ENCODE results near the gene GALM.
A peak's percentile ranks its signal among the peaks of the same experiment; 100 is the strongest.
"Not testable (repeated sequence)": the region's sequence is repeated elsewhere in the genome, so short reads cannot be mapped to it uniquely, and the experiment has no call there.

The GALM gene

GRCh38 chr2:38636069-38636468 is 29.8 kb upstream of the GALM start:
- Histone ChIP-seq H3K4me1 (ENCODE audit: insufficient read depth, poor library complexity, severe bottlenecking) (no peaks in the 10 kb centered on the region), H3K27me3 (ENCODE audit: insufficient read depth, poor library complexity, severe bottlenecking) (no peaks in the 10 kb centered on the region), H3K9me3 (ENCODE audit: severe bottlenecking) (no peaks in the 10 kb centered on the region), H3K27ac (ENCODE audit: poor library complexity, severe bottlenecking) (no peak overlapping the region), H3K4me3 (ENCODE audit: severe bottlenecking) (no peak overlapping the region), H3K36me3 (ENCODE audit: low read depth) (no peaks in the 10 kb centered on the region)
- ATAC-seq (ENCODE audit: low read depth): no peak
- TF ChIP-seq, protein P1, sequence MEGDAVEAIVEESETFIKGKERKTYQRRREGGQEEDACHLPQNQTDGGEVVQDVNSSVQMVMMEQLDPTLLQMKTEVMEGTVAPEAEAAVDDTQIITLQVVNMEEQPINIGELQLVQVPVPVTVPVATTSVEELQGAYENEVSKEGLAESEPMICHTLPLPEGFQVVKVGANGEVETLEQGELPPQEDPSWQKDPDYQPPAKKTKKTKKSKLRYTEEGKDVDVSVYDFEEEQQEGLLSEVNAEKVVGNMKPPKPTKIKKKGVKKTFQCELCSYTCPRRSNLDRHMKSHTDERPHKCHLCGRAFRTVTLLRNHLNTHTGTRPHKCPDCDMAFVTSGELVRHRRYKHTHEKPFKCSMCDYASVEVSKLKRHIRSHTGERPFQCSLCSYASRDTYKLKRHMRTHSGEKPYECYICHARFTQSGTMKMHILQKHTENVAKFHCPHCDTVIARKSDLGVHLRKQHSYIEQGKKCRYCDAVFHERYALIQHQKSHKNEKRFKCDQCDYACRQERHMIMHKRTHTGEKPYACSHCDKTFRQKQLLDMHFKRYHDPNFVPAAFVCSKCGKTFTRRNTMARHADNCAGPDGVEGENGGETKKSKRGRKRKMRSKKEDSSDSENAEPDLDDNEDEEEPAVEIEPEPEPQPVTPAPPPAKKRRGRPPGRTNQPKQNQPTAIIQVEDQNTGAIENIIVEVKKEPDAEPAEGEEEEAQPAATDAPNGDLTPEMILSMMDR (IDR thresholded peaks at IDR 0.05; ENCODE audit: poor library complexity, severe bottlenecking): no peak
- no peak for DNase-seq (ENCODE audit: low spot score)

DNA sequence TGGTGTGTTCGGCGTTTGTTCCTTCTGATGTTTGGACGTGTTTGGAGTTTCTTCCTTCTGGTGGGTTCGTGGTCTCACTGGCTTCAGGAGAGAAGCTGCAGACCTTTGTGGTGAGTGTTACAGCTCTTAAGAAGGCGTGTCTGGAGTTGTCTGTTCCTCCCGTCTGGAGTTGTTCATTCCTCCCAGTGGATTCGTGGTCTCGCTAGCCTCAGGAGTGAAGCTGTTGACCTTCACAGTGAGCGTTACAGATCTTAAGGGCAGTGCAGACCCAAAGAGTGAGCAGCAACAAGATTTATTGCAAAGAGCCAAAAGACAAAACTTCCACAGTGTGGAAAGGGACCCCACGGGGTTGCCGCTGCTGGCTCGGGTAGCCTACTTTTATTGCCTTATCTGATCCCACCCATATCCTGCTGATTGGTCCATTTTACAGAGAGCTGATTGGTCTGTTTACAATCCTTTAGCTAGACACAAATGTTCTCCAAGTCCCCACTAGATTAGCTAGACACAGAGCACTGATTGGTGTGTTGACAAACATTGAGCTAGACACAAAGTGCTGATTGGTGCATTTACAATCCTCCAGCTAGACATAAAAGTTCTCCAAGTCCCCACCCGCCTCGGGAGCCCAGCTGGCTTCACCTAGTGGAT is 23.4 kb upstream of the GALM start:
- ATAC-seq (ENCODE audit: low read depth); DNase-seq (ENCODE audit: low spot score); H3K4me3 ChIP-seq (ENCODE audit: severe bottlenecking); H3K27me3 ChIP-seq (ENCODE audit: insufficient read depth, poor library complexity, severe bottlenecking); H3K27ac ChIP-seq (ENCODE audit: poor library complexity, severe bottlenecking); H3K9me3 ChIP-seq (ENCODE audit: severe bottlenecking); H3K4me1 ChIP-seq (ENCODE audit: insufficient read depth, poor library complexity, severe bottlenecking); H3K36me3 ChIP-seq (ENCODE audit: low read depth): not testable (repeated sequence)

DNA sequence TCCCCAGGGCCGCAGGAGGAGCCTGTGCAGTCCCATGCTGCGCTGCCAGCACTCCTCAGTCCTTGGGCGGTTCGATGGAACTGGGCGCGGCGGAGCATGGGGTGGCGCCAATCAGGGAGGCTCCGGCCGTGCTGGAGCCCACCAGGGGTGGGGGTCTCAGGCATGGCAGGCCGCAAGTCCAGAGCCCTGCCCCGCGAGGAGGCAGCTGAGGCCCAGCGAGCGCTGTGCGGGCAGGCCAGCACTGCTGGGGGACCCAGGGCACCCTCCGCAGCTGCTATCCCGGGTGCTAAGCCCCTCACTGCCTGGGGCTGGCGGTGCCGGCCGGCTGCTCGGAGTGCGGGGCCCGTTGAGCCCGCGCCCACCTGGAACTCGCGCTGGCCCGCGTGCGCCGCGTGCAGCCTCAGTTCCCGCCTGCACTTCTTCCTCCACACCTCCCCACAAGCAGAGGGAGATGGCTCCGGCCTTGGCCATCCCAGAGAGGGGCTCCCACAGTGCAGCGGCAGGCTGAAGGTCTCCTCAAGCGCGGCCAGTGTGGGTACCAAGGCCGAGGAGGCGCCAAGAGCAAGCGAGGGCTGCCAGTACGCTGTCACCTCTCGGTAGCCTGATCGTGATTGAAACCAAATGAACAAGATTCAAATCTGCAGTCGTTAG is 22.8 kb upstream of the GALM start:
- Histone ChIP-seq H3K27me3 (ENCODE audit: insufficient read depth, poor library complexity, severe bottlenecking) (no peaks in the 10 kb centered on the region), H3K4me1 (ENCODE audit: insufficient read depth, poor library complexity, severe bottlenecking) (no peaks in the 10 kb centered on the region), H3K9me3 (ENCODE audit: severe bottlenecking) (no peaks in the 10 kb centered on the region), H3K4me3 (ENCODE audit: severe bottlenecking) (no peak overlapping the region), H3K36me3 (ENCODE audit: low read depth) (no peaks in the 10 kb centered on the region), H3K27ac (ENCODE audit: poor library complexity, severe bottlenecking) (no peak overlapping the region)
- ATAC-seq (ENCODE audit: low read depth) (no peak), DNase-seq (ENCODE audit: low spot score) (no peak)
- TF ChIP-seq, protein P1 (IDR thresholded peaks at IDR 0.05; ENCODE audit: poor library complexity, severe bottlenecking): no peak

DNA sequence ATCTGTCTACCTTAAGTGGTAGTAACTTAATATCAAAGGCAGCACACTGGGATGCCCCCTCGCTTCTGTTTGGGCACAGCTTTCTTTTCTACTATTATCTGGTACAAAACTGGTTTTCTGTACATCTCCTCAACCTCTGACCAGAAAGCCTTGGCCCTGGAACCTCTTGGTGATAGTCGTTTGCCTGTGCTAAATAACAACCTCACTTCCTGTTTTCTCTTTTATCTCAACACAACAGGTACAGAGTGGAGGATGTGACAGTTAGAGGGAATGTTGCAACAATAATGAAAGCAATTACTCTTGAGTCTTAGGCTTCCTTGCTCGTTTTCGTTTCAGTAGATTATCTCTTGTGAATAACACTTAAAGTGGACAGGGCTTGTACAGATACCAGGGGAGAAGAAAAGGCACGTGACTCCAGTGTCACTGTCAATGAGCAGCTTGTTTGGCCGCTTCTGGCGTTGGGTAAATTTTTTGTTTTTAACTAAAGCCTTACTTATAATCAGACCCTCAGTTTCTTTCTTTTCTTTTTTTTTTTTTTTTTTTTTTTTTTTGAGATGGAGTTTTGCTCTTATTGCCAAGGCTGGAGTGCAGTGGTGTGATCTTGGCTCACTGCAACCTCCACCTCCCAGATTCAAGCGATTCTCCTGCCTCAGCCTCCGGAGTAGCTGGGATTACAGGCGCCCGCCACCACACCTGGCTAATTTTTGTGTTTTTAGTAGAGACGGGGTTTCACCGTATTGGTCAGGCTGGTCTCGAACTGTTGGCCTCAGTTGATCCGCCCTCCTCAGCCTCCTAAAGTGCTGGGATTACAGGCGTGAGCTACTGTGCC is 22.0 kb upstream of the GALM start:
- H3K9me3 ChIP-seq (ENCODE audit: severe bottlenecking); H3K36me3 ChIP-seq (ENCODE audit: low read depth); H3K4me1 ChIP-seq (ENCODE audit: insufficient read depth, poor library complexity, severe bottlenecking); H3K27me3 ChIP-seq (ENCODE audit: insufficient read depth, poor library complexity, severe bottlenecking); ATAC-seq (ENCODE audit: low read depth); DNase-seq (ENCODE audit: low spot score); H3K27ac ChIP-seq (ENCODE audit: poor library complexity, severe bottlenecking); H3K4me3 ChIP-seq (ENCODE audit: severe bottlenecking): not testable (repeated sequence)

- H3K27me3 ChIP-seq (ENCODE audit: insufficient read depth, poor library complexity, severe bottlenecking): no peaks in the 10 kb centered on the region
- TF ChIP-seq, protein P1 (IDR thresholded peaks at IDR 0.05; ENCODE audit: poor library complexity, severe bottlenecking): no peak
- DNase-seq (ENCODE audit: low spot score) (no peak), ATAC-seq (ENCODE audit: low read depth) (peak; percentile 70; the same call in 2 of the 3 replicates)
- no peak overlapping the region for H3K4me3 ChIP-seq (ENCODE audit: severe bottlenecking)
- H3K27ac ChIP-seq (ENCODE audit: poor library complexity, severe bottlenecking): no peak overlapping the region
- no peaks in the 10 kb centered on the region for H3K36me3 ChIP-seq (ENCODE audit: low read depth)
- H3K9me3 ChIP-seq (ENCODE audit: severe bottlenecking): no peaks in the 10 kb centered on the region
- H3K4me1 ChIP-seq (ENCODE audit: insufficient read depth, poor library complexity, severe bottlenecking): no peaks in the 10 kb centered on the region
These were observed 17.7 kb upstream of the GALM start for GRCh38 chr2:38648107-38648761.

All from RWPE2 (cell line).